Naive B cell (primary cell): ENCODE data around the gene BAZ2B. TPM values are rescaled to one million over a fixed set of nuclear protein-coding genes. Genes with fewer than 3 reads are reported as not detected.
A peak's percentile ranks its signal among the peaks of the same experiment; 100 is the strongest.

Experiments used
- ATAC-seq, 2 donors: fragments of 150-1000 bp; cut with Tn5 transposase; 2 replicates each; pipeline ENCODE4 v1.10.0; 2021; ENCODE audit warnings: low read depth in 2 of 2, mild to moderate bottlenecking in 2 of 2, moderate library complexity in 2 of 2
- DNase-seq: peaks from one replicate; pipeline ENCODE4 v3.0.0; 2022
- H3K27ac Mint-ChIP-seq, 6 donors: one replicate each; pipeline ENCODE4 v1.8.0; 2020 to 2022; ENCODE audit warnings: mild to moderate bottlenecking in 6 of 6, mixed read lengths in 6 of 6, moderate library complexity in 5 of 6, inconsistent platforms in 2 of 6
- H3K27me3 Mint-ChIP-seq, 3 donors: one replicate each; pipeline ENCODE4 v1.8.0; 2021 to 2022; ENCODE audit warnings: mixed read lengths in 3 of 3, mild to moderate bottlenecking in 1 of 3
- H3K36me3 Mint-ChIP-seq, 2 donors: one replicate each; pipeline ENCODE4 v1.8.0; 2020 to 2022; ENCODE audit warnings: mixed read lengths in 2 of 2, inconsistent platforms in 1 of 2, mild to moderate bottlenecking in 1 of 2
- H3K4me1 Mint-ChIP-seq, 3 donors: one replicate each; pipeline ENCODE4 v1.8.0; 2020 to 2022; ENCODE audit warnings: mixed read lengths in 3 of 3, inconsistent platforms in 1 of 3, mild to moderate bottlenecking in 1 of 3, moderate library complexity in 1 of 3
- H3K4me3 Mint-ChIP-seq, 8 donors: one replicate each; pipeline ENCODE4 v1.8.0; 2020 to 2022; ENCODE audit warnings: mild to moderate bottlenecking in 8 of 8, mixed read lengths in 8 of 8, moderate library complexity in 8 of 8, inconsistent platforms in 2 of 8
- H3K9me3 Mint-ChIP-seq, 7 donors: one replicate each; pipeline ENCODE4 v1.8.0; 2020 to 2022; ENCODE audit warnings: mixed read lengths in 7 of 7, mild to moderate bottlenecking in 5 of 7, inconsistent platforms in 2 of 7, moderate library complexity in 1 of 7
- polyA plus RNA-seq, 6 donors: library from polyadenylated mRNA; unstranded; fragments of 300-500 nt; fragmentation: Illumina TruSeq; gene quantifications; one replicate each; pipeline ENCODE4 v1.2.3, GENCODE V29; 2021; ENCODE audit warnings: low read depth in 6 of 6

The BAZ2B gene
- polyA plus RNA-seq, 6 donors from 2014 or later = 15.2 to 30.5 (median 23.1) TPM

DNA sequence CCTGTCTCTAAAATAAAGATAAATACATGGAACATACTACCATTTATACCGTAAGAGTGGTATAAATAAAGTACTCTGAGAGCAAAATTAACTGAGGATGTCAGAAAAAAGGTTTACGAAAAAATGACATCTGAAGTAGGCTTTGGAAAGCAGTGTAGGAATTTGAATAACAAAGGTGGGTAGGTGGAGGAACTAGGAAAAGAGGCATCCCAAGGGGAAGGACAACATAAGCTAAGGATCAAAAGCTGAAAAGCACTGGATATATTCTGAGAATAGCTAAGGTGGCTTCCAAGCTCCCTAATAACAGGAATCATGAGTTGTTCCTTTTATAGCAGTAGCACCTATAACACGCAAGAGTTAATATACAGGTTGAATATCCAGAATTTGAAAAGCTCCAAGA, 91.3 kb downstream of the BAZ2B start:
- peaks cover 0 to 2% (median 0%) of the 10 kb centered on the region in 7 donors for H3K9me3 Mint-ChIP-seq
- ATAC-seq (no peak), DNase-seq (no peak)
- no peak overlapping the region for H3K27ac Mint-ChIP-seq
- no peaks in the 10 kb centered on the region for H3K27me3 Mint-ChIP-seq
- no peaks in the 10 kb centered on the region for H3K36me3 Mint-ChIP-seq
- no peak overlapping the region for H3K4me3 Mint-ChIP-seq
- H3K4me1 Mint-ChIP-seq = no peaks in the 10 kb centered on the region

DNA sequence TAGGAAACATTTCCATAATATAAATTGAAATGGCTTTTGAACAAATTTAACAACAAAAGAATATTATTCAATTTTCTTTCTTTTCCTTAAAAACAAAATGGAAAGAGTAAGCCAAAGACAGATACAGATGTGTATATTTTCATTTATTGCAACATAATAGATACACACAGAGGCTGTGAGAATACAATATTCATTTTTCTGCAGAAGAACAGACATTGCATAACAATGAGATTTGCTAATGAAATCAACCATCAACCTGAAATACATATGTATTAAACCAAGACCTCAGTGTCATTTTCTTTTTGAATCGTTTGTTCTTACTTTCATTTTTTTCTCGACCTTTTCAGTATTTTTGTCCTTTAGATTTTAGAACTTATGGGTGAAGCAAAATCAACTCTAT, 95.1 kb downstream of the BAZ2B start:
- H3K4me3 Mint-ChIP-seq = no peak overlapping the region
- DNase-seq = no peak
- H3K36me3 Mint-ChIP-seq = no peaks in the 10 kb centered on the region
- H3K27ac Mint-ChIP-seq = no peak overlapping the region
- no peak for ATAC-seq
- no peaks in the 10 kb centered on the region for H3K27me3 Mint-ChIP-seq
- H3K9me3 Mint-ChIP-seq = peaks cover 0 to 2% (median 0%) of the 10 kb centered on the region in 7 donors
- H3K4me1 Mint-ChIP-seq = peaks cover 0 to 3% (median 2%) of the 10 kb centered on the region in 3 donors

DNA sequence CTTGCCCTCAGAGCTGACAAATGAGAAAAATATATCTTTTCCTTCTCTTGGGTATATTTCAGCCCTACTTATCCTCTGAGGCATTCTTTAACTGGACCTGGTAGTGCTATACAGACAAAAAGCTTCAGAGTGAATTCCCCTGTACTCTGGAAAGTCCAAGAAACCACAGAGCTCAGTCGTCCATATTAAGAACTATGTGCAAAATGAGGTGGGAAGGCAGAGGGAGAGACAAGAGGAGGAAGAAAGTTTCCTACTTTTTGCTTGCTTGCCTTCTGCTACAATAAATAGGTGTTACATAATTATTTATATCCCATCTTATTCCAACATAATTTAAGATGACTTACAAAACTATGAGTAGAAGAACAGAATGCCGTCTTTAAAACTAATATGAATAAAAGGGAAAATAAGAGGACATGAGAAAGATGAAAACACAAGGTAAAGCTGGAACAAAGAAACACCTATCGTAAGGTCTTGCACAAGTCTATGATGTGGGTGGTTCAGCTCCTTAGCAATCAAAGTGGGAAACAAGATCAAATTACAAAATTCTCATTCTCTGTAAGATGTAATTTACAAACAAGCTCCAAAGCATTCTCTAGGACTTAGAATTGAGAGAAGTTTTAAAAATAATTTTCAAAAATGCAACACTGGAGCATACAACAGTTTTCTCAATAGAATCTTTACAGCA, 97.9 kb downstream of the BAZ2B start:
- DNase-seq = no peak
- H3K4me3 Mint-ChIP-seq = peak overlapping the region in 1 of 8 donors; percentile 17
- peak overlapping the region in 4 of 6 donors; percentile 33 to 67 (median 60) for H3K27ac Mint-ChIP-seq

DNA sequence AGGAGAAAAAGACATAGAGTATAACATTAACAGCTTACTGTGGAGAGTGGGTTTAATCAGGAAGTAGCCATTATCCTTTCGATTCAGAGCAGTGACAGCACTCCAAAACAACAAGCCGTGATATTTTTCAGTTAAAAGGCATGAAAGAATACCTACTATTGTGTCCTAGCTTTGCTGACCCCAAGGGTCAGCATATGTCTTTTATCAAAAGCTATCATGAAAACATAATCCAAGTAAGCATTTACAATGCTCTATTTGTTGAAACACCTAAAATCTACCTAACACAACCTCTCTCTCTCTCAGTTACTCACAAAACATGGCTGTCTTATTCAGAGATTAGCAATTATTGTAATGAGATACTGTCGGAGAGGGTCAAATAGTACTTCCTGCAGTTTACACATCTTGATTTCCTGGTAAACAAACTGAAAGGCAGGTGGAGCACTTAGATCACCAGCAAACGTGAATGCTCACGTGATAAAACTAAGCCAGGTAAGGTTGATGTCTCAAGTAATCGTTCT, 100.0 kb downstream of the BAZ2B start:
- Mint-ChIP-seq H3K36me3 (peaks cover 5 to 9% of the 10 kb centered on the region in 2 donors), H3K27ac (peak overlapping the region; percentile 79 to 96 (median 94)), H3K9me3 (peaks cover 0 to 2% (median 0%) of the 10 kb centered on the region in 7 donors), H3K27me3 (no peaks in the 10 kb centered on the region), H3K4me3 (peak overlapping the region; percentile 80 to 93 (median 86)), H3K4me1 (peaks cover 13 to 32% (median 15%) of the 10 kb centered on the region in 3 donors)
- DNase-seq (peak; percentile 59), ATAC-seq (peak; percentile 95 to 98)

More for the DNA sequence above, 97.9 kb downstream of the BAZ2B start:
- H3K27me3 Mint-ChIP-seq = no peaks in the 10 kb centered on the region
- peaks cover 0 to 2% (median 0%) of the 10 kb centered on the region in 7 donors for H3K9me3 Mint-ChIP-seq
- peaks cover 10 to 21% (median 12%) of the 10 kb centered on the region in 3 donors for H3K4me1 Mint-ChIP-seq
- ATAC-seq = no peak
- H3K36me3 Mint-ChIP-seq = peaks cover 1 to 8% of the 10 kb centered on the region in 2 donors

DNA sequence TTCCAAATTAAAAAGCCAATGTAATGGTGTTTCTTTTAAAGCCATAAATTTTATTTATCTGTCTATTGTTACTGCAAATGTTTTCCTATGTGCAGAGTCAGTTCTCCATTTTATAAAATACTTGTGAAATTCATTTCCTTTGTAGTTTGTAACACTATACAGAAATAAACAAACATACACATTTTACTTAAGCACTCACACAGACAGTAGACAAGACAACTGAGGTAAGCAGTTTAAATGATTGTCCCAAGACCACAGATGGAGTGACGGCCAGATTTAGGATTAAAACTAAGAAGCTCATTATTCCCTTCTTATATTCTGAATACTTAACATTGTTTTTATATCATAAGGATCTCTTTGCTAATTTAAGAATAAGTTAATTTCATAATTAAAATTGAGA, 100.9 kb downstream of the BAZ2B start:
- Mint-ChIP-seq H3K9me3 (peaks cover 0 to 2% (median 0%) of the 10 kb centered on the region in 7 donors), H3K4me3 (peak overlapping the region; percentile 76 to 94 (median 82)), H3K27me3 (no peaks in the 10 kb centered on the region), H3K27ac (peak overlapping the region; percentile 72 to 97 (median 91)), H3K36me3 (peaks cover 5 to 9% of the 10 kb centered on the region in 2 donors), H3K4me1 (peaks cover 13 to 33% (median 15%) of the 10 kb centered on the region in 3 donors)
- DNase-seq = no peak
- no peak for ATAC-seq

DNA sequence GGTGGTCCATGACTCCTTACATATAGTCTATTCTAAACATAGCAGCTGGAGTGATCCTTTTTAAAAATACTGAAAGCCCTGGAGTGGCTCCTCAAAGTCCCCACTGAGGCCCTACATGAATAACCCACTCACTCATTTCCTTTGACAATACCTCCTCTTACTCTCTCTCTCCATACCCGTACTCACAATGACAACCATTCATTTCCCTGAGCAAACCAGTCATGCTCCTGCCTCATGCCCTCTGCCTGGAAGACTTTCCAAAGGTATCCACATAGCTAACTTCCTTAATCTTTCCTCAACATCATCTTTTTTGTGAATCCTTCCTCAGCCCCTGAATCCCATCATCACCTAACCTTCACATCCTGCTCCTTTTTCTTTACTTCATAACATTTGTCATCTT, 102.6 kb downstream of the BAZ2B start:
- no peaks in the 10 kb centered on the region for H3K27me3 Mint-ChIP-seq
- H3K36me3 Mint-ChIP-seq = peaks cover 5 to 9% of the 10 kb centered on the region in 2 donors
- peak overlapping the region in 4 of 6 donors; percentile 21 to 83 (median 30) for H3K27ac Mint-ChIP-seq

DNA sequence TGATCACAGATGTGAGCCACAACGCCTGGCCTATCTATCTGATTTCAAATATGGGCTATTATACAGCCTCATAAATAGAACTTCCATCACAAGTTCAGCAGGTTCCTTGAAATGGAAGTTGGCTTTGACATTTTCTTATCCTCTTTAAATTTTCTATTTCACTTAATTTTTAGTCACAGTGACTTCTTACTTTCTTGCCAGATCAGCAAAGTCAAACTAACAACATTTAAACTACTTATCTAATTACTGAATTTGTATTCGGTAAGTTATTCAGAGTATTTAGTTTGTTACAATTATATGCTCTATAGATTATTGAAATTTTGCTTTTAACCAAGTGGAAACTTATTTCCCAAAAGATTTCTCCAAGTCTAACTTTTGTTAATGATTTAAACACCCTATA, 108.2 kb downstream of the BAZ2B start:
- Mint-ChIP-seq H3K9me3 (peaks cover 0 to 2% (median 2%) of the 10 kb centered on the region in 7 donors), H3K27me3 (no peaks in the 10 kb centered on the region), H3K4me1 (peaks cover 19 to 22% (median 21%) of the 10 kb centered on the region in 3 donors), H3K36me3 (peaks cover 2 to 6% of the 10 kb centered on the region in 2 donors), H3K4me3 (no peak overlapping the region), H3K27ac (peak overlapping the region in 2 of 6 donors; percentile 28 to 82)
- ATAC-seq (no peak), DNase-seq (no peak)

More for the DNA sequence above, 102.6 kb downstream of the BAZ2B start:
- no peak for DNase-seq
- Mint-ChIP-seq H3K9me3 (peaks cover 0 to 2% (median 0%) of the 10 kb centered on the region in 7 donors), H3K4me1 (peaks cover 19 to 35% (median 19%) of the 10 kb centered on the region in 3 donors), H3K4me3 (peak overlapping the region in 7 of 8 donors; percentile 7 to 80 (median 43))
- ATAC-seq = no peak

DNA sequence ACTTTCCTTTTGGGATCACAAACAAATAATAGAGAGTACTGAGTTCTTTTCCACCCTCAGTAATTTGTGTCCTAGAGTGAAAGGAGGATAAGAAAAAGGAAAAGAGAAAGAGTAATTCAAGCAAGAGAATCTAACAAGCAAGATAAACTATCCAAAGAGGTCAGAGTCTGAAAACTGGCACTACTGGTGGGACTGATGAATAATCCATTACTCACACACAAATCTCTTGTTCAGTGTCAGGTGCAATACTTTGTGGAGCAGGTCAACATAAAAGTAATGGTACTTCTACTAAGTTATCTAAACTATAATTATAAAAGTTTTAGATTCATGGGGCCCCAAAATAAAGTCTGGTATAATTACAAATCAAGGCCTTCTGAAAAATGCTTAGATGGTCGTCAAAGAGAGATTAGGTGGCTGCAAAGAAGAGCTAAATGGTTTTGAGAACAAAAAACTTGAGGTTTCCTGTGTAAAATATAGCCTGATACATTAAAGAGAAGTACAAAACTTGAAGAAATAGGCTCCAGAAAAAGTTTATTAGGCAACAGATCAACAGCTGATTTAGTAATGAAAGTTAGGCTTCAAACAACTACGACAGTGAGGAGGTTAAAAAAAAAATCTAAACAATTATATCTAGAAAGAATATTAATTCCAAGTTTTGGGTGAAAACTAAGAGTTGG, 109.4 kb downstream of the BAZ2B start:
- ATAC-seq (no peak), DNase-seq (no peak)
- Mint-ChIP-seq H3K27ac (peak overlapping the region in 3 of 6 donors; percentile 21 to 73 (median 44)), H3K4me1 (peaks cover 14 to 22% (median 19%) of the 10 kb centered on the region in 3 donors), H3K4me3 (no peak overlapping the region), H3K36me3 (peaks cover 6 to 9% of the 10 kb centered on the region in 2 donors), H3K27me3 (no peaks in the 10 kb centered on the region), H3K9me3 (peaks cover under 1 to 12% (median 4%) of the 10 kb centered on the region in 7 donors)

DNA sequence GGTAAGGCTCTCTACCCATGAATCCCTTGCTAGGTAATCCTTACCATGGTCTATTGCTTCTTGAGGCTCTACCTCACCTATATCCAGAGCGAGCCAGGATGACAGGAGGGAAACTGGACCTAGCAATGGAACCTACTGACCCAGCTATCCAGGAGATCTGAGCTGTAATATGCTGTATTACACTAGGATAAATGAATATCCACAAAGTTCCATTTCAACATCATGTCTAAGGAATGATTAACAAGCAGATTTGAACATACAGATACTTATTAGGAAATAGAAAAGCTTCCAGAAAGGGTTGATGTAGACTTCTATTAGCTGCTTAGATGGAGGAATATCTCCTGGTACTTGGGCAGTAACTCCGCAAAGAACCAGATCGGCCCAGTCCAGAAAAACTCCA, 110.1 kb downstream of the BAZ2B start:
- Mint-ChIP-seq H3K36me3 (peaks cover 9 to 13% of the 10 kb centered on the region in 2 donors), H3K4me3 (no peak overlapping the region), H3K27ac (peak overlapping the region in 2 of 6 donors; percentile 26 to 32), H3K9me3 (peaks cover 3 to 16% (median 8%) of the 10 kb centered on the region in 7 donors), H3K4me1 (peaks cover 13 to 22% (median 19%) of the 10 kb centered on the region in 3 donors), H3K27me3 (no peaks in the 10 kb centered on the region)
- DNase-seq = no peak
- ATAC-seq = no peak

DNA sequence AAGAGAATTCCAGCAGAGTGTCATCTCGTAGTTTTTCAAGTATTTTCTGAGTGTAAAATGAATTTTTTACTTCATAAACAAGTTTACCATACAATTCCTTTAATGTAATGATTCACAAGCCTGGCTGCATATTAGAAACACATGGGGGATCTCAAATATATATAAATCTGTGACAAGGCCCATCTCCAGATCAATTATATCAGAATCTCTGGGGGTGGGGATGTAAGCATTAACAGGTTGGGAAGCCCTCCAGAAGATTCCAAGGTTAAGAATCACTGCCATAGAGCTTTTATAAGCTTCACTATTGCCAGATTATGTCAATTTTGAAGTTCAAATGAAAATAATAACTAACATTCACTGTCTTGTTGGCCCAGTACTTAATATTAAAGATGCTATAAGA, 111.2 kb downstream of the BAZ2B start:
- ATAC-seq (no peak), DNase-seq (no peak)
- H3K4me1 Mint-ChIP-seq = peaks cover 11 to 22% (median 19%) of the 10 kb centered on the region in 3 donors
- H3K4me3 Mint-ChIP-seq = no peak overlapping the region
- peaks cover 4 to 18% (median 8%) of the 10 kb centered on the region in 7 donors for H3K9me3 Mint-ChIP-seq
- peaks cover 13 to 17% of the 10 kb centered on the region in 2 donors for H3K36me3 Mint-ChIP-seq
- H3K27me3 Mint-ChIP-seq = no peaks in the 10 kb centered on the region
- peak overlapping the region in 1 of 6 donors; percentile 47 for H3K27ac Mint-ChIP-seq

DNA sequence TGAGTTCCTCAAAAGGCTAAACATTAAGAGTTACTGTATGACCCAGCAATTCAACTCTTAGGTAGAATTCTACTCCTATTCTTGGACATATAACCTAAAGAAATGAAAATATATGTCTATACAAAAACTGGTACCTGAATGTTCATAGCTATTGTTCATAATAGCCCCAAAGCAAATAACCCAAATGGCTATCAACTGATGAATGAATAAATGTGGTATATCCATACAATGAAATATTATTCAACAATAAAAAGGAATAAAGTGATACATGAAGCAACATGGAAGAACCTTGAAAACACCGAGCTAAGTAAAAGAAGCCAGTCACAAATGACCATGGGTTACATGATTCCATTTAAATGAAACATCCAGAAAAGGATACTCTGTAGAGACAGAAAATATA, 114.6 kb downstream of the BAZ2B start:
- DNase-seq = no peak
- H3K27ac Mint-ChIP-seq = no peak overlapping the region
- ATAC-seq = no peak
- H3K9me3 Mint-ChIP-seq = peaks cover 4 to 22% (median 13%) of the 10 kb centered on the region in 7 donors
- peaks cover 11 to 18% (median 15%) of the 10 kb centered on the region in 3 donors for H3K4me1 Mint-ChIP-seq
- H3K27me3 Mint-ChIP-seq = no peaks in the 10 kb centered on the region
- H3K36me3 Mint-ChIP-seq = peaks cover 11 to 20% of the 10 kb centered on the region in 2 donors
- H3K4me3 Mint-ChIP-seq = no peak overlapping the region

DNA sequence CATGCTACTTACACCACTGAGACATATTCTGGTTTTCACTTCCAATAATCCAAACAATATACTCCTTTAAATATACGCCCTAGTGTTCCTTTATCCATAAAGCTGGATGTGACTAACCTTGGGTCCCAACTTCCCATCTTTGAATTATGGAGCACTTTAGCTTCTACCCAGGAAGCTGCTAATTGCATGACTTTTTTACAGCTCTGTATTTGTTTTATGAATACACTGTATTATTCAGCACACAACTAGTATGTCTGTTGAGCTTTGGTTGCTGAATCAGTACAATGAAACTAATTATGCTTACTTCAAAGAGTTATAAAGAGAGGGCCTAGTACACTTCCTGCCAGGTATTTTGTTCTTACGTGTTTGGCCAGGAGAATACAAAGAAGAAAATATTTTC, 118.5 kb downstream of the BAZ2B start:
- Mint-ChIP-seq H3K27ac (peak overlapping the region in 1 of 6 donors; percentile 8), H3K27me3 (no peaks in the 10 kb centered on the region), H3K4me3 (no peak overlapping the region), H3K9me3 (peaks cover 0 to 19% (median 13%) of the 10 kb centered on the region in 7 donors), H3K4me1 (peaks cover 4 to 10% (median 10%) of the 10 kb centered on the region in 3 donors), H3K36me3 (peaks cover 11 to 15% of the 10 kb centered on the region in 2 donors)
- DNase-seq (no peak), ATAC-seq (no peak)

DNA sequence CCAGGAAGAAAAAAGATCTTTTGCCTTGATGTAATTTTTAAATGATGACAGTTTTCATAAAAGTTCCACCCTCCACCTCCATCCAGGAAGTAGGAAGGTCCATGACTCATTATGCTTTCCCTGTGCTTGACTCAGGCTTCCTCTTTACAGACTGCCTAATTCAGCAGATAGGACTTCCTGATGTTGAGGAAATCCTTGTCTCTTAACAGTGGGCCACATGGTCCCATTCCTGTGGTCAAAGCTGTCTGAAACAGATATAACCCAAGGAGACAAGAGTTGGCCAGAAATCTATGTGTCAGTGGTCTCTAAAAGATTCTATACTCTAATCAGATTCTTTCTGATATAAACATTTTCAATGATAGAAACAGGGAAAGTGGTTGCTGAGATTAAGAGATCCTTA, 119.1 kb downstream of the BAZ2B start:
- no peaks in the 10 kb centered on the region for H3K27me3 Mint-ChIP-seq
- no peak for ATAC-seq
- DNase-seq = no peak
- peaks cover 11 to 15% of the 10 kb centered on the region in 2 donors for H3K36me3 Mint-ChIP-seq
- peak overlapping the region in 1 of 8 donors; percentile 16 for H3K4me3 Mint-ChIP-seq
- H3K27ac Mint-ChIP-seq = peak overlapping the region in 3 of 6 donors; percentile 18 to 86 (median 31)
- peaks cover 0 to 13% (median 11%) of the 10 kb centered on the region in 7 donors for H3K9me3 Mint-ChIP-seq
- H3K4me1 Mint-ChIP-seq = peaks cover 4 to 10% (median 10%) of the 10 kb centered on the region in 3 donors
